NCI-H2029 treated with DMSO at 0.1 percent for 48 hours (cell line): ENCODE measurements around the gene ANKRD55.
"Not testable (repeated sequence)": the region's sequence is repeated elsewhere in the genome, so short reads cannot be mapped to it uniquely, and the experiment has no call there.

Source experiments
- DNase-seq: peaks from one replicate; lab custom pipeline; 2025; lab: John Stamatoyannopoulos, UW

The ANKRD55 gene

DNA sequence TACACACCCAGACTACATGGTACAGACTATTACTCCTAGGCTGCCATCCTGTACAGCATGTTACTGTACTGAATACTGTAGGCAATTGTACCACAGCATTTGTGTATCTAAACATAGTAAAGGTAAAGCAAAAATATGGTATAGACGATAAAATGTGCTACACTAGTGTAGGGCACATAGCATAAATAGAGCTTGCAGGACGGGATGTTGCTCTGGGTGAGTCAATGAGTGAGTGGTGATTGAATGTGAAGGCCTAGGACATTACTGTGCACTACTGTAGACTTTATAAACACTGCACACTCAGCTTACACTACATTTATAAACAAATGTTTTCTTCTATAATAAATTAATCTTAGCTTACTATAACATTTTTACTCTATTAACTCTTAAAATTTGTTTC, 25.6 kb downstream of the ANKRD55 start:
- DNase-seq, result no peak

DNA sequence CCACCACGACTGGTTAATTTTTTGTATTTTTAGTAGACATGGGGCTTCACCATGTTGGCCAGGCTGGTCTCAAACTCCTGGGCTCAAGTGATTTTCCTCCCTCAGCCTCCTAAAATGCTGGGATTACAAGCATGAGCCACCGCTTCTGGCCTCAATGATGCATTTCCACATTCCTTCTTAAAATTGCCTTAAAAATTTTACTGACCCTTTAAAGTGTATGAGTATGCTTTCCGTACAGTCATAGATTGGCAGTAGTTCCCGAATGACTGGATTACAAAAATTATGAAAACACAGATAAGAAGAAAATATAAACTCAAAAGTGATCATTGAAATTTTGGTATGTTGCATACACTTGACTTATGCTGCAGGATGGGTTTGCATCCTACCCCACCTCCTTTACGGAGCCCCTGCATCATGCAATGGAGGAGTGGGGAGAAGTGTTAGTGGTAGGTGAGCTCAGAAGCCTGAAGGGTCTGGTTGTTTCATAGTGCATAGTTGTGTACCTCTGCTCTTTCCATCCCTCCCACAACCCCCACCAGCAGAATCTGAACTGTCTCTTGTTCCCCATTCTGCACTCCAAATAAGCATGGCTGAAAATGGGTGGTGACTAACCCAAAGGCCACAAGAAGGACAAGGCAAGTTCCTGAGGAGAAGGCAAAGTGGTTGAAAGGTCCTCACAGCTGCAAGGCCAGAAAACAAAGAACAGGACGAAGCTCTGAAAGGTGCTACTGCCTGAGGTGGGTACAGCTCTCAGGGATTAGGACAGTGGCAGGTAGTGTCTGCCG, 26.8 kb downstream of the ANKRD55 start:
- no peak for DNase-seq

DNA sequence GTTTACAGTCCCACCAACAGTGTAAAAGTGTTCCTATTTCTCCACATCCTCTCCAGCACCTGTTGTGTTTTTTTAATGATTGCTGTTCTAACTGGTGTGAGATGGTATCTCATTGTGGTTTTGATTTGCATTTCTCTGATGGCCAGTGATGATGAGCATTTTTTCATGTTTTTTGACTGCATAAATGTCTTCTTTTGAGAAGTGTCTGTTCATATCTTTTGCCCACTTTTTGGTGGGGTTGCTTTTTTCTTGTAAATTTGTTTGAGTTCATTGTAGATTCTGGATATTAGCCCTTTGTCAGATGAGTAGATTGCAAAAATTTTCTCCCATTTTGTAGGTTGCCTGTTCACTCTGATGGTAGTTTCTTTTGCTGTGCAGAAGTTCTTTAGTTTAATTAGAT, 29.2 kb downstream of the ANKRD55 start:
- DNase-seq, result not testable (repeated sequence)

DNA sequence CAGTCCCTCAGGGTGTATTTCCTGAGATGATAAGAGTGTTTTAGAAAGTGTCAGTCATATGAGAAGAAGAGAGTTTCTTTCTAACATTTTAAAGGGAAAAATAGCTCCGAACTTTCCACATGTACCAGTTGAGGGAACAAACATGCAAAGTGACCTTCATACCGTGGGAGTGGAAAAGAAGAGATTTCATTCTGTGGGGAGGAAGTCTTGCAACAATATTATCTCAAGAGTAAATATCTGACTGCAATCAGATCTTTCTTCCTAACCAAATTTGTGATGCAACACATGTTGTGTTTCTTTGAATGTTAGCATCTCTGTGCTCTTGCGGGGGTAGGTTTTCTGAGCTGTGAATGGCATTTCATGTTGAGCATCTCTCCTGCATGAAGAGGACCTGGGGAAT, 30.6 kb downstream of the ANKRD55 start:
- DNase-seq, result no peak

DNA sequence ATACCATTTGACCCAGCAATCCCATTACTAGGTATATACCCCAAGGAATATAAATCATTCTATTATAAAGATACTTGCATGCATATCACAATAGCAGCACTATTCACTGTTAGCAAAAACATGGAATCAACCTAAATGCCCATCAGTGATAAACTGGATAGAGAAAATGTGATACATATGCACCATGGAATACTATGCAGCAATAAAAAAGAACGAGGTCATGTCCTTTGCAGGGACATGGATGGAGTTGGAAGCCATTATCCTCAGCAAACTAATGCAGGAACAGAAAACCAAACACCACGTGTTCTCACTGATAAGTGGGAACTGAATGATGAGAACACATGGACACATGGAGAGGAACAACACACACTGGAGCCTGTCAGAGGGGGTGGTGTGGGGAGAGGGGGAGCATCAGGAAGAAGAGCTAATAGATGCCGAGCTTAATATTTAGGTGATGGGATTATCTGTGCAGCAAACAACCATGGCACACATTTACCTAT, 31.3 kb downstream of the ANKRD55 start:
- not testable (repeated sequence) for DNase-seq

DNA sequence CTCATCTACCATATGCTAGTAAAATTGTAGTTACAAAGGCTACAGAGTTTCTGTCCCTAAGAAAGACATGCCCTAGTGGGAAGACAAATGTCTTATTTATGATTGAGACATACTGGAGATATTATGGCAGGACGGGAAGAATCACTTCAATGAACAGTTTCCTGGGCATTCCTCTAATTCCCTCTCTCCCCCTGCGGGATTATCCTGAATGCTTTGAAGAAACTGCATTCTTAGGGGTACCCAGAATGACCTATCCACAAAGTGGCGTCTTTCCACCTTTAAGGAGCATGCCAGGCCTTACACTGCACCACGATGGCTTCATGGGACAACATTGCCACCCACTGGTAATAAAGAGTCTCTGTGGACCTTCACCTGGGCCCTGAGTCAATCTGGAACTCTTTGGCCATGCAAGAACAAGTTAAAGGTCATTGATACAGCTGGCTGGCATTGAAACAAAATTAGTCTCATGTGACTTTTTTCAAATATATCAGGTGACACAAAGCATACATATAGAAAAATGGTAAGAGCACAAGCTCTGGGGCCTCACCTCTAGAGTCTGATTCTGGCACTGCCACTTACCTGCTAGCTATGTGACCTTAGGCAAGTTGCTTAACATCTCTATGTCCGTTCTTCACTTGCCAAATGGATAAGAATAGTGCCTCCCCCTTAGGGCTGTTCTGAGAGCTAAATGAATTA, 32.0 kb downstream of the ANKRD55 start:
- DNase-seq, result peak; percentile 75

DNA sequence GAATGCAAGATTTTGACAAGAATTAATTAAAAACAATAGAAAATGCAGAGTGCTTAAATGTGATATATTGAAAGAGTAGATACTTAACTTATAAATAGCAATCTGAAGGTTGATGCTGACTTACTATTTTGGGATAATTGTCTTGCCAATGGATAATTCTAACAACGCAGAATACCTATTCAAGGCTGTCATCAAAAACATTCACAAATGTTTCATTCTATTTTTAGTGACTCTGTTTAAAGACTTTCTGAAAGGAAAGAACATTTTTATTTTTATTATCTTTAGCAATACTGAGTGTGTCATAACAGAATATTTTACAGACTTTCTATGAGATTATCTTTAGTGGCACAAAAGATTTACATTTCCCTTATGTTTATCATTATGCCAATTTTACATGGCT, 38.1 kb downstream of the ANKRD55 start:
- no peak for DNase-seq

DNA sequence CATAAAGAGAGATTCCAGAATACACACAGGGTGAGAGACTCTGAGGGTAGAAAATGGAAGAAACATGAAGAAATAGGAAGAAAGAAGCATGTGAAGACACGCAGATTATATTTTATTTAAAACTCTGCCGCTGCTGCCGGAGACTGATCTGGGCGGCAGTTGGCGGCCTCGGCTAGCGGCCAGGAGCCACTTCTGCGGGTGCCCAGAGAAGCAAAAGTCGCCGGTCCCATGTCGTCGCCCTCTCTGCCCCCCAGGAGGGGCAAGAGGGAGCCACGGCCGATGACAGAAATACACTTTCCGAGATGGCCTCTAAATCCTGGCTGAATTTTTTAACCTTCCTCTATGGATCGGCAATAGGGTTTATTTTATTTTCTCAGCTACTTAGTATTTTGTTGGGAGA, 40.9 kb downstream of the ANKRD55 start:
- DNase-seq, result no peak

DNA sequence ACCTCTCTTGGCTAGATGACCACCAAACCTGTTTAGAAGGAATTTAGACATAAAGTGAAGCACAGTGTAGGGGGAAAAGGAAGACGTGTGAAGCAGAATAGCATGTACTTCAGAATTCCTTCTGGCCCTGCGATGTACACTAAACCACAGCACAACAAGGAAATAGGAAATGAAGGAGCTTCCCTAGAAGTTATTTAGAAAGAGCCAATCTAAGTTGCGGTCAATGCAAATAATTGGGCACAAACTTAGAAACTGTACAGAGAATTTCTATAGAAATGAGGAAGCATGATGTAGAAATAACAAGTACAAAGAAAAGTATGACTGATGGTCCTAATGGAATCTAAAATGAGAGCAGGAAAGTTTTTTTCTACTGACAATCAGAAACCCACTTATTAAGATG, 41.5 kb downstream of the ANKRD55 start:
- no peak for DNase-seq

DNA sequence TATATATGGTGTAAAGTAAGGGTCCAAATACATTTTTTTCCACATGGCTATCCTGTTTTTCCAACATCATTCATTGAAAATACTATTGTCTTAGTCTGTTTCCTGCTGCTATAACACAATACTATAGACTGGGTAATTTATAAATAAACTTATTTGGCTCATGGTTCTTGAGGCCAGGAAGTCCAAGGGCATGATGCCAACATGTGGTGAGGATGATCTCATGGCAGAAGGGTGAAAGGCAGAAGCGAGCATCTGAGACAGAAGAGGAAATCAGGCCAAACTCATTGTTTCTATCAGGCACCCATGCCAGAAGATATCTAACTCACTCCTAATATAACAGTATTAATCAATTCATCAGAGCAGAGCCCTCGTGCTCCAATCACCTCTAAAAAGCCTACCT, 42.6 kb downstream of the ANKRD55 start:
- DNase-seq, result peak; percentile 34

DNA sequence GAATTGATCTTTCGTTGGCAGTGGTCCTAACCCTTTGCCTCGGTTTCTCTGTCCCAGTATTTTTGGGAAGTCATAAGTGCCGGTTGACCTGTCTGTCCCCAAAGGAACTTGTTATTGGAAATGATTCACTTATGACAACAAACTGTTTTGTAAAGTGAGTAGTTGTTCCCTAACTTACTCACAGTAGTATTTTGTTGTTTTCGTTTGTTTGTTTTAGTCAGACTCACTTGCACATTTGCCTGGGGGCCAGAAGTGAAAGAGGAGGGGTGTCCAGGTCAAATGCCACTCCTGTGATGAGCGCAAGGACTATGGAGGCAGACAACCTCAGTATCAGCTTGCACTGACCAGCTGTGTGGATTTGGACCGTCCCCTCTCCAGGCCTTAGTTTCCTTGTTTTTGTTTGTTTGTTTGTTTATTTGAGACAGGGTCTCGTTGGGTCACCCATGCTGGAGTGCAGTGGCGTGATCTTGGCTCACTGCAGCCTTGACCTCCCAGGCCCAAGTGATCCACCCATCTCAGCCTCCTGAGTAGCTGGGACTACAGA, 47.3 kb downstream of the ANKRD55 start:
- no peak for DNase-seq

DNA sequence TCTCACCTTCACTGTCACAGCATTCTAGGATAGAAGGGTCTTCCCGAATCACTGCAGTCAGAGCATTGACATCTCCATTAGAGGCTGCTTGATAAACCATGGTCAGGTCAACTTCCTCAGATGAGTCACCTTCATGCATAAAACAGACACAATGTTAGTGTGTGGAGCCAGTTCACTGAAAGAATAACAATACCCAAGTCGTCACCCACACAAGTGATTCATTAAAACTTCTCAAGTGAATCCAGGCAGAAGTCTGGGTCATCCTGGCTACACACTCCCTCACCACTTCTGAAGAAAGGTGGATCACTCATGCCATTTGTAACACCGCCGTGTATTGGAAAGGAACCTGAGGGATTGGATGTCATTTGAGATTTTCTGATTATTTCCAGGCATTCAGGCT, 49.6 kb downstream of the ANKRD55 start:
- DNase-seq, result no peak

DNA sequence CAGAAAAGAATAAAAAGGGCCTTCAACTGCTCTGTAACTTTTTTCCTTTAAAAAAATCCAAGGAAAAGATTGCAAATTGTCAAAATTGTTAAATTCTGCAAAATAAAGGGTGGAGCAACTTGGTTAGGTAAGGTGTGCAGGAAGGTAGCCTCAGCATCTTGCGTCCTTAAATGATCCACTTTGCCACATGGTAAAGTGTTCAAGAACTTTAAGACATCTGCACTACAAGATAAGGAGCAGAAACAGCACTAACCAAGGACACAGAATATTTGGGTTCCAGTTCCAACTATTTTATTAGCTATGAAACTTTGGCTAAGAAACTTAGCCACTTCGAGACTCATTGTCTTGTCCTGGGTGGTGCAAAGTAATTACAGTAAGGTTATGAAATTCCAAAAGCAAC, 53.7 kb downstream of the ANKRD55 start:
- DNase-seq, result no peak

DNA sequence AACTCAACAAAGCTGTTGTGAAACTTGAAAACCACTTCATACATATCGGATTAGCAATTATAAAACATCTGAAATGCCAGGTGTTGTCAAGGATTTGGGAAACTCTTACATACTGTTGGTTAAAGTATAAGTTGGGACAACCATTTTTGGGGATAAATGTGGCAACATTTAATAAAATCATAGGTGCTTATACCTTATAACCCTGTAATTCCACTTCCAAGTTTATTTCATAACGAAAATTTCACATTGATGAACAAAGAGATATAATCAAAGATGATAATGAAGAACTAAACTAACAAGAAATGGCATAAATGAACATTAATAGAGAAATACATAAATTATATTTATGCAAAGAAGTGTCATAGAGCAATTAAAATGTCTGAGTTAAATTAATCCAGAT, 54.3 kb downstream of the ANKRD55 start:
- DNase-seq, result no peak

DNA sequence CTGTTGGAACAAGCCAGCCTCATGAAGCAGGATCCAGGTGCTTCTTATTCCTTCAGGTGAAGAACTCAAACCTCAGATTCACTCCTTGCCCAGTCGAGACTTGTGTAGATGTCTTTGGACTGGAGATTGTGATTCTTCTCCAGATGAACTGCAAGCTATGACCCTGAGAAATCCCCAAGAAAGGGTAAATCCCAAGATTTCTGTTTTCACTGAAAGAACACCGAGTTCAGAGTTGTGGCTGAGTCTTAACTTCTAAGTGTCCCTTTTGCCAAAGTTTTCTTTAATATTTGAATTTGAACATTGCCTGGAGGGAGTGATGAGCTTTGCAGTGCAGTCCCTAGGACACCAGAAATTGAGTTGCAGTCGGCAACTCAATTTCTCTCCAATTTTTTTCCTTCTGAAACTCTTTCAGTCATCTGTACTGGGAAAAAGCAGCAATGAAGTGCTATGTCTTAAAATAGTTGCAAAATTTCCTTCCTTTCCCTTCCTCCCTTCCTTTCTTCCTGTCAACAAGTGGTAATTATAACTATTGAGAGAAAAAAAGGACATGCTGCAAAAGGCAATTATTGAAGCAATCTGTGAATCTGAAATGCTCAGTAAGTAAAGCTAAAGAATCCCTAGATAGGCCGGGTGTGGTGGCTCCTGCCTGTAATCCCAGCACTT, 56.1 kb downstream of the ANKRD55 start:
- DNase-seq, result no peak

DNA sequence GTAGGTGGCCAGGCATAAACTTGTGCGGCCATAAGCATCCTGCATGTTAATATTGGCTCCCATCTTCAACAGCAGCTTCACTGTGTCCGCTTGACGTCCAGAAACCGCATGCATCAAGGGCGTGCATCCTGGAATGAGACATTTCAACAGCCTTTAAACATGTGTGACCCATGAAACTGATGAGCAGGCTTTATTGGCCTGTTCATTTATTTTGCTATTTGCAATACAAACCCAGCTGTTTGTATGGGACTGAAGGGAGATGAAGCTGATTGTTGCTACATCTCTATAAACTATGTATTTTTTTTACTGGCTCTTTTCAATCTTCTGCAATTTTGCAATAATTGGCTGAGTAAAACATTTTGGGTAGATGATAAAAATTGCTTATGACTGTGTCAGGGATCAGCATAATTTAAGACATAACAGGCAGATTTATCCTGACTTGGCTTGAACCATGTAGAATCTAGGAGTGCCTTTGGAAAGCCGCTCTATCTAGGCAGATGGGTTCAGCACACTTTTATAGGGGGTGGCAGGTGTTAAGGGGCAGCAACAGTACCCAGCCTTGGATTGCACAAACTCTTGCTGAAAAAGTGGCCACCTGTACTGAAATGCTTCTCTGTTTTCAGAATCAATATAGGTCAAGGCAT, 56.9 kb downstream of the ANKRD55 start:
- DNase-seq, result no peak

DNA sequence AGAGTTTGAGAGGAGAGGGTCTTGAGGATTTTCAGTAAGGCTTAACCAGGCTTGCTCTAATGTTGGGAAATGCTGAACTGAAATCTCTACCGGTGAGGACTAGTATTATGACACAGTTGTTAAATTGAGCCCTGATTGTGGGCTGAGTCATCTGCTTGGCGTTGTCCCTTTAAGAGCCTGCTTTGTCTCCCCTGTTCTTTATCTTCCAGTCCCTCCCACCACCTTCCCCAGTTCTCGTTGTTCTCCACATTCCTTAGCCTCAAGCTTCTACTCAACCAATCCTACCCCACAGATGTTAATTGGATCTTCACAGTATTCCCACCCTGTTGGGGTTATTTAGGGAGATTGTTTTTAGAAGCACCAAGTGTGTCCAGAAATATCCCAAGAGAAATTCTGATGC, 57.6 kb downstream of the ANKRD55 start:
- no peak for DNase-seq

DNA sequence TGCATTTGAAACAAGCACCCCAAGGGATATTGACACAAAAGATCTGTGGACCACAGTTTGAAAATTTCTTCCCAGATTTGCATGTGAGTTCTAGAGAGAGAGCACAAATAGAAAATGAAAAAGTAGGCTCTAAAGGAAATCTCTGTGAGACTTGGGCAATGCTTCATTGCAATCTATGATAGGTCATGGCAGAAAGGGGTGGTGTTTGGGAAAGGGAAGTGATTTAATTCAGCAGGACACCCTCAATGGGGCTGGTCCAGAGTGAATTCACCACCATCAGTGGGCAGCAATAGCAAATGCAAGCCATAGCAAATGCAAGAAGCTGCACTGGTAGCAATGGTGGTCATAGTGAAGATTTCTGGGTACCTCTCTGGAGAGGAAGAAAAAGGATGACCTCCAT, 58.1 kb downstream of the ANKRD55 start:
- no peak for DNase-seq

DNA sequence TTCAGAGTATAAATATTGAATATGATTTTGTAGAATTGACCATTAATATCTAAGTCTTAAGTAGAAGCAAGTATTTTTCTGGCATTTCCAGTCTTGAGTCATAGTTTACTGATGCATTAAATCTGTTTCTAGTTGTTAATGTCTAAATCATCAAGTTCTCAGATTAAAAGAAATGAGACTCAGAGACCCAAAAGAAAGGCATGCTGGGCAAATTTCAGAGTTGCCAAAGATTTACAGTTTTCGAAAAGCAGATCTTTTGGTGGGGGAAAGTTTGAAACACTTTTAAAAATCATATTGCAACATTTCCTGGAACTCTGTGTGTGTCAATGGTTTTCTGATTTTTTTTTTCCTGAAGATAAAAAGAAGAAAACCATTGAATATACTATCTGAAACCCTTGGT, 60.9 kb downstream of the ANKRD55 start:
- DNase-seq, result no peak

DNA sequence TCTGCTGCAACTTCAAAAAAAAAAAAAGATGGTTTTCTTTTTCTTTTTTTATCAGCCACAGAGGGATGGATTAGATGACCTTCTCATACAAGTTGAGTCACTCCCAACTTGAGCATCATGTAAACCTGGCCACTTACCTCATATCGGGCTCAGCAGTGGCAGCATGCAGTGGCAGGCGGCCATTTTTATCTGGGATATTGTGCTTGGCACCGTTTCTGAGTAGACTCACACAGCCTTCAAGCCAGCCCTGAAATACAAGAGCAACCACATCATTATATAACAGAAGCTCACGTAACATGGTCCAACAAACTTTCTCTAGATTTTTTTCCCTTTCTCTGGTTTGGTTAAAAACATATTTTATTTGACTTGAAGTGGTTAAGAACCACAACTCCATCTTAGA, 62.6 kb downstream of the ANKRD55 start:
- no peak for DNase-seq

DNA sequence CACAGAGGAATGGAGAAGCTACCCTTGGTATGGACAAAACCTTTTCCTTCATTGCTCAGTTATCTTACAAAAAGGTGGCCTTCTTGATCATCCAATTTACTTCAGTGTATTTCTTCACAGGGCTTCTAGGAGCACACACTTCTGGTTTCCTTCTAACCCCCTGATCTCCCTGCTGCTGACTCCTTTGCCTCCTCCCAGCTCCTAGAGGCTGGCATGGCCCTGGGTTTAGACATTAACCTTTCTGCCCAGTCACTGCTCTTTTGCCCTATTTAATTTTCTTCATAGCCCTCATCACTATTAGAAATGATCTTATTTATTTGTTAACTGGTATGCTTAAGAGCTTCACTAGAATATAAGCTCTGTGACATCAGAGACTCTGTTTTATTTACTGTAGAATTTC, 63.2 kb downstream of the ANKRD55 start:
- DNase-seq, result no peak

DNA sequence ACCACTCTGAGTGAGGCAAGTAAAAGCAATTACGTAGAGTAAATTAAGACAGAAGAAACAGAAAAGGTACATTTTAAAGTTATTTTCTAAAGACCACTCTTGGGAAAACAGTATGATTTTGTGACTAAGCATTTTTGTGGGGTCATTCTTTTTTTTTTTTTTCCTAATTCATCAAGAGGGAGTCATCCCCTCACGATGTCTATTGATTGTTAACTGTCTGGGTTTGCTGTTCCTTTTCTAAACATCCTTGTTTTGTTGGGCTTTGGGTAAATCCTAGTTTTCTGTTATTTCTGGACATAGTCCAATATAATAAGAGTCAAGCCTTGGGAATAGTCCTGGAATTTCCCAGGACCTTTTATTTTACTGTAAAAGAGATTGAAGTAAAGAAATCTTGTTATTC, 63.8 kb downstream of the ANKRD55 start:
- no peak for DNase-seq
